ENCODE data around the gene ITPR2.
"Not testable (repeated sequence)": the region's sequence is repeated elsewhere in the genome, so short reads cannot be mapped to it uniquely, and the experiment has no call there.

The ITPR2 gene

DNA sequence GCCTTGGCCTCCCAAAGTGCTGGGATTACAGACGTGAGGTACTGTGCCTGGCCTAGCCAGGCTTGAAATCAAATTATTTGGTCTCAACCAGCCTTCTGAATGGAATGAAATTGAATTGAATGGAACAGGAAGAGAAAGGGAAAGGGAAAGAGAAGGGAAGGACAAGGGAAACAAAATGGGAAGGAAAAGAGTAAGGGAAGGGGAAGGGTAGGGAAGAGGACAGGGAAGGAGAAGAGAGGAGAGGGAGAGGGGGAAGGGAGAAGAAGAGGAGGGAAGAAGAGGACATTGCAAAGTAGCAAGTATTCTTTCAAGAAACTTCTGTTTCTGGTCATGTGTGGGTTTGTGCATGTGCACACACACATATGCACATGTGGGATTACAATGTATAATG, 97.8 kb downstream of the ITPR2 start:
- peaks cover 15% of the 10 kb centered on the region for H3K9me3 Mint-ChIP-seq

DNA sequence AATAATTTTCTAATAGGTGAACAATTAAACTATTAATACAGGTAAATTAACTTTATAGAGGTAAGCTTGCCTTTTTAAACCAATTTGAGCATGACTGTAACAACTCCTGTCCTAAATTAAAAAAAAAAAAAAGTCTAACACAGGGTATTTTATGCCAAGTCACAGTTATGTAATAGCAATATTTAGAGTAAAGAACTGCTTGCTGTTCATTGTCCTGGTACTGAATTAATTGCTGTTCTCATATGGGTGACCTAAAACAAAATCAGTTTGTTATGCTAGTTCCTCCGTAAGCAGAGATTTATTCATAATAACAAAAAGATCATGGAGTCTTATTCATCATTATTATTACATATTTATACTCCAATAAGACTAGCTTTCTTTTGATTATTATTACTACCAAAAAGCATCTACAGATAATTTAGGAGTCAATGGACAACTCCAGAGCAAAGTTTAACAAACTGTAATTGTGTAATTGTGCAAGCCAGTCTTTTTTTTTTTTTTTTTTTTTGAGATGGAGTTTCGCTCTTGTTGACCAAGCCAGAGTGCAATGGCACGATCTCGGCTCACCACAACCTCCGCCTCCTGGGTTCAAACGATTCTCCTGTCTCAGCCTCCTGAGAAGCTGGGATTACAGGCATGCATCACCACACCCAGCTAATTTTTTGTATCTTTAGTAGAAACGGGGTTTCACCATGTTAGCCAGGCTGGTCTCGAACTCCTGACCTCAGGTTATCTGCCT, 98.3 kb downstream of the ITPR2 start:
- no peaks in the 10 kb centered on the region for H3K27me3 Mint-ChIP-seq (ENCODE audit: low read depth, poor library complexity)
- TF ChIP-seq, protein P1, sequence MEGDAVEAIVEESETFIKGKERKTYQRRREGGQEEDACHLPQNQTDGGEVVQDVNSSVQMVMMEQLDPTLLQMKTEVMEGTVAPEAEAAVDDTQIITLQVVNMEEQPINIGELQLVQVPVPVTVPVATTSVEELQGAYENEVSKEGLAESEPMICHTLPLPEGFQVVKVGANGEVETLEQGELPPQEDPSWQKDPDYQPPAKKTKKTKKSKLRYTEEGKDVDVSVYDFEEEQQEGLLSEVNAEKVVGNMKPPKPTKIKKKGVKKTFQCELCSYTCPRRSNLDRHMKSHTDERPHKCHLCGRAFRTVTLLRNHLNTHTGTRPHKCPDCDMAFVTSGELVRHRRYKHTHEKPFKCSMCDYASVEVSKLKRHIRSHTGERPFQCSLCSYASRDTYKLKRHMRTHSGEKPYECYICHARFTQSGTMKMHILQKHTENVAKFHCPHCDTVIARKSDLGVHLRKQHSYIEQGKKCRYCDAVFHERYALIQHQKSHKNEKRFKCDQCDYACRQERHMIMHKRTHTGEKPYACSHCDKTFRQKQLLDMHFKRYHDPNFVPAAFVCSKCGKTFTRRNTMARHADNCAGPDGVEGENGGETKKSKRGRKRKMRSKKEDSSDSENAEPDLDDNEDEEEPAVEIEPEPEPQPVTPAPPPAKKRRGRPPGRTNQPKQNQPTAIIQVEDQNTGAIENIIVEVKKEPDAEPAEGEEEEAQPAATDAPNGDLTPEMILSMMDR (IDR thresholded peaks at IDR 0.05) = no peak
- no peak overlapping the region for H3K27ac Mint-ChIP-seq
- no peaks in the 10 kb centered on the region for H3K4me1 Mint-ChIP-seq
- H3K4me3 Mint-ChIP-seq = no peak overlapping the region
- peaks cover 10% of the 10 kb centered on the region for H3K36me3 Mint-ChIP-seq (ENCODE audit: low read depth)
- H3K9me3 Mint-ChIP-seq = peaks cover 15% of the 10 kb centered on the region
- DNase-seq = no peak

More for the DNA sequence above, 97.8 kb downstream of the ITPR2 start:
- H3K27ac Mint-ChIP-seq = no peak overlapping the region
- H3K4me3 Mint-ChIP-seq = no peak overlapping the region
- H3K36me3 Mint-ChIP-seq (ENCODE audit: low read depth) = peaks cover 10% of the 10 kb centered on the region
- no peaks in the 10 kb centered on the region for H3K27me3 Mint-ChIP-seq (ENCODE audit: low read depth, poor library complexity)
- DNase-seq = no peak
- TF ChIP-seq, protein P1 (IDR thresholded peaks at IDR 0.05) = no peak
- no peaks in the 10 kb centered on the region for H3K4me1 Mint-ChIP-seq

DNA sequence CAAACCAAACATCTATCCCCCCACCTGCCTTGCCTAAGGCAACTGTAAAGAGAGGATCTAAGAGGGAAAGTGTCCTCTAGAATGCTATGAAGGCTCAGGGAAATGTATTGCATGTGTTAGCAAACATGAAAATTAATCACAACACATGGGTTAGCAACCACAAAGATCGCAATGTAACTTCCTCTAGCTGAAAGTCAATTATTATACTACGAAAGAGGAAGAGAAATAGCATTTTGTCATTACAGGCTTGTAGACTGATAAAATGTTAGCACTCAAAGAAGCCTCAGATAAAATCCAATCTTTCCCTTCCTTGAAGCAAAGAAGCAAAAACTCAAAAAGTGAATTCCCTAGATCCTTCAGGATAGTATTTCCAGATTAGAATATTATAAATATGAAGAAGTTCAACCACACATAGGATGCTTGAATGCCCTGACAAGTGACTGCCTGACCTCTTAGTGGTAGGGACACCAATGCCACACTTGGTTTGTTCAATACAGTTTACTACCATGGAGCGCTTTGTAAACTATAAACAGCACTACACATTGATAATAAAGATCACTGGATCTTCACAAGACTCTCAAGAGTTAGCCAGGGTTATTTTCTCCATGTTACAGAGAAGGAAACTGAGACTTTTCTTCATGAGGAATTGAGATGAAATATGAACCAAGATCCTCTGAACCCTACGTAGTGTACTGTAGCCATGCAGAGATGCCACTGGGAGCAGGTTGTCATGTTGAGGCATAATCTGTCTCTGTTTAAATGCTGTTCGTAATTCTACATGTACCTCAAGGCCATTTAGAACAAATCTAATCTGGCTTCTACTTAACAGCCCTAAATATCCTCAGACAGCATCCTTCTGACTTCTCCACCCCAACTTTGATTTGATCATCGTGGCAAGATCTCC, 100.7 kb downstream of the ITPR2 start:
- no peak for DNase-seq
- Mint-ChIP-seq H3K27ac (no peak overlapping the region), H3K4me1 (peaks cover 7% of the 10 kb centered on the region), H3K9me3 (no peaks in the 10 kb centered on the region), H3K36me3 (ENCODE audit: low read depth) (no peaks in the 10 kb centered on the region), H3K4me3 (no peak overlapping the region), H3K27me3 (ENCODE audit: low read depth, poor library complexity) (no peaks in the 10 kb centered on the region)
- TF ChIP-seq, protein P1 (IDR thresholded peaks at IDR 0.05) = no peak

DNA sequence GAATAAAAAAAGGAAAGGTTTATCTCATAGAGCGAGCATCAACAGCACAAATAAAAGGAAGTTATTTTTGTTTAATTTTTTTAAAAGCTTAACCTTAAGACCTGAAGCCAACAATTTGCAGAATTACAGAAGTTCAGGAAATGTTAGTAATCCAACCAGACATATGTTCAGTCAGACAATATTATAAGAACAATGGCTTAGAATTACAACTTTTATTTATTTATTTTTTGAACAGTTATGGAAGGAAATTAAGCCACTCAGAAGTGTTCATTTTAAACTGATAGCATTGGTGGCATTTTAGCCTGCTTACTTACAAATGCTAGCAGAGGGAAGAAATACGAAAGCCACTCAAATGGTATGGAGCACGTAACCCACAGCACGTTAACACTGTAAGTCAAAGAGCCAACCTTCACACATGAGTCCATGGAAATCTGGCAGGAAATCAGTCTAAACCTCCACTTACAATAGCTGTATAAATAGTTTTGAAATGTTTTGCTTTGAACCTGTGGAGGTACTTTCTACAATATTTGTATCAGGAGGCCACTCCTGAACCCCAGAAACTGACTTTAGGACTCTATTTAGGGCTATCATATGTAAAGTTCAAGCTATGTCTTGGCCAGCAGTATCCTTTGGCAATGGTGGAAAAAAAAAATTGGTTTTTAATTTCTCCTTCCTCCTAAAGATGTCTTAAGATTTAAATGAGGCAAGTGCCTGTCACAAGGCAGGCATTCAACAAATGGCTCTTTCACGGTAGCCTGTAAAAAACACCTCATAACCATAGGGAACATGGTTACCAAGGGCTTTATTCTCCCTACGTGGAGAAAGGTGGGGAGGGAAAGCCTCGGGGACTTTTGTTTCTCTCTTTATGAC, 102.3 kb downstream of the ITPR2 start:
- Mint-ChIP-seq H3K36me3 (ENCODE audit: low read depth) (no peaks in the 10 kb centered on the region), H3K27me3 (ENCODE audit: low read depth, poor library complexity) (peaks cover under 1% of the 10 kb centered on the region), H3K9me3 (no peaks in the 10 kb centered on the region), H3K27ac (no peak overlapping the region), H3K4me3 (no peak overlapping the region), H3K4me1 (peaks cover 7% of the 10 kb centered on the region)
- DNase-seq = no peak
- TF ChIP-seq, protein P1 (IDR thresholded peaks at IDR 0.05) = no peak

DNA sequence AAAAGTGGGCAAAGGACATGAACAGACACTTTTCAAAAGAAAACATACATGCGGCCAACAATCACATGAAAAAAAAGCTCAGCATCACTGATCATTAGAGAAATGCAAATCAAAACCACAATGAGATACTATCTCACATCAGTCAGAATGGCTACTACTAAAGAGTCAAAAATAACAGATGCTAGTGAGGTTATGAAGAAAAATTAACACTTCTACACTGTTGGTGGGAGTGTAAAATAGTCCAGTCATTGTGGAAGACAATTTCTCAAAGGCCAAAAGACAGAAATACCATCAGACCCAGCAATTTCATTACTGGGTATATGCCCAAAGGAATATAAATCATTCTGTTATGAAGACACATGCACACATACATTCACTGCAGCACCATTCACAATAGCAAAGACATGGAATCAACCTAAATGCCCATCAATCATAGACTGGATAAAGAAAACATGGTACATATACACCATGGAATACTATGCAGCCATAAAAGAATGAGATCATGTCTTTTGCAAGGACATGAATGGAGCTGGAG, 103.8 kb downstream of the ITPR2 start:
- H3K27ac Mint-ChIP-seq; DNase-seq; H3K4me3 Mint-ChIP-seq; H3K4me1 Mint-ChIP-seq; H3K36me3 Mint-ChIP-seq (ENCODE audit: low read depth); H3K27me3 Mint-ChIP-seq (ENCODE audit: low read depth, poor library complexity); H3K9me3 Mint-ChIP-seq: not testable (repeated sequence)

Measured in nephron progenitor cell (in vitro differentiated cells).